Gastrocnemius medialis (tissue), 4 donors: ENCODE results near the gene LMTK3. TPM values are rescaled to one million over a fixed set of nuclear protein-coding genes. Genes with fewer than 3 reads are reported as not detected.

ENCODE experiments used
- ATAC-seq, 2 donors: fragments of 150-250 bp; one replicate each; pipeline ENCODE4 v1.9.1; 2016
- DNase-seq, 2 donors: peaks; one replicate each; pipeline ENCODE4 v3.0.0-alpha.2; 2019
- H3K27ac ChIP-seq, 4 donors: fragments of 200-600 bp; sonication (generic); 1 replicate in 1 of 4; 2 replicates in 3 of 4; pipeline ENCODE4 v1.5.1; 2016 to 2018; ENCODE audit warnings: mild to moderate bottlenecking in 2 of 4, moderate library complexity in 1 of 4
- H3K27me3 ChIP-seq, 3 donors: fragments of 200-600 bp; sonication (generic) in 2 of 3; 1 replicate in 1 of 3; 2 replicates in 2 of 3; pipeline versions ENCODE4 v1.5.1 to v1.6.0; 2016 to 2019; ENCODE audit warnings: mild to moderate bottlenecking in 1 of 3, moderate library complexity in 1 of 3
- H3K36me3 ChIP-seq, 2 donors: fragments of 200-600 bp; sonication (generic) in 1 of 2; one replicate each; pipeline ENCODE4 v1.5.1; 2017 to 2018
- H3K4me1 ChIP-seq, 2 donors: fragments of 200-600 bp; sonication (generic) in 1 of 2; one replicate each; pipeline ENCODE4 v1.5.1; 2016 to 2017; ENCODE audit warnings: mild to moderate bottlenecking in 2 of 2
- H3K4me3 ChIP-seq, 4 donors: fragments of 200-600 bp; sonication (generic) in 3 of 4; 1 replicate in 1 of 4; 2 replicates in 3 of 4; pipeline ENCODE4 v1.5.1; 2016 to 2019; ENCODE audit warnings: mild to moderate bottlenecking in 2 of 4
- H3K9me3 ChIP-seq, 3 donors: fragments of 200-600 bp; sonication (generic) in 2 of 3; 1 replicate in 1 of 3; 2 replicates in 2 of 3; pipeline ENCODE4 v1.5.1; 2016 to 2019
- POLR2A ChIP-seq, 2 donors: fragments of 450-650 bp; IDR thresholded peaks; one replicate each; pipeline ENCODE4 v1.6.1; 2017; ENCODE audit warnings: antibody characterized with exemption in 2 of 2, mild to moderate bottlenecking in 2 of 2, moderate library complexity in 2 of 2
- in situ Hi-C, 4 donors: fragments of 200-750 bp; cut with MboI; loops; one replicate each; pipeline versions ENCODE4 v1.15.0 to v1.8.0; 2017; ENCODE audit warnings: low sequenced_read_pairs in 4 of 4
- intact Hi-C: fragments of 100-400 bp; cut with DNase I; formaldehyde crosslinking; loops from one replicate; pipeline ENCODE4 v1.15.1; 2023; ENCODE audit warnings: low total_unique reads
- total RNA-seq, 4 donors: library from RNA; depleted of rRNA; stranded (reverse); fragments of >200 nt; gene quantifications; one replicate each; pipeline versions ENCODE4 v1.1.0 to v1.2.3, GENCODE V29; 2016
- TF ChIP-seq, protein P1 (sequence below), 5 experiments: fragments of 450-650 bp in 3 of 5; fragments of 200-600 bp in 2 of 5; sonication (generic) in 2 of 5; IDR thresholded peaks in 4 of 5; conservative IDR thresholded peaks in 1 of 5; 1 replicate in 4 of 5; 2 replicates in 1 of 5; pipeline ENCODE4 v1.5.1; 2016 to 2019; ENCODE audit warnings: antibody characterized with exemption in 5 of 5, mild to moderate bottlenecking in 3 of 5, moderate library complexity in 3 of 5

The LMTK3 gene
- total RNA-seq, 4 donors from 2014 or later = not detected

GRCh38 chr19:48469934-48470680 lies 41.5 kb downstream of the LMTK3 start:
- ATAC-seq = no peak
- Histone ChIP-seq H3K36me3 (peaks cover 0 to 49% of the 10 kb centered on the region in 2 donors), H3K4me3 (peak overlapping the region; percentile 76 to 99 (median 90)), H3K4me1 (peaks cover 14 to 18% of the 10 kb centered on the region in 2 donors), H3K27me3 (no peaks in the 10 kb centered on the region), H3K27ac (peak overlapping the region; percentile 89 to 95 (median 94)), H3K9me3 (no peaks in the 10 kb centered on the region)
- TF ChIP-seq POLR2A (IDR thresholded peaks at IDR 0.05) = no peak
- TF ChIP-seq, protein P1, sequence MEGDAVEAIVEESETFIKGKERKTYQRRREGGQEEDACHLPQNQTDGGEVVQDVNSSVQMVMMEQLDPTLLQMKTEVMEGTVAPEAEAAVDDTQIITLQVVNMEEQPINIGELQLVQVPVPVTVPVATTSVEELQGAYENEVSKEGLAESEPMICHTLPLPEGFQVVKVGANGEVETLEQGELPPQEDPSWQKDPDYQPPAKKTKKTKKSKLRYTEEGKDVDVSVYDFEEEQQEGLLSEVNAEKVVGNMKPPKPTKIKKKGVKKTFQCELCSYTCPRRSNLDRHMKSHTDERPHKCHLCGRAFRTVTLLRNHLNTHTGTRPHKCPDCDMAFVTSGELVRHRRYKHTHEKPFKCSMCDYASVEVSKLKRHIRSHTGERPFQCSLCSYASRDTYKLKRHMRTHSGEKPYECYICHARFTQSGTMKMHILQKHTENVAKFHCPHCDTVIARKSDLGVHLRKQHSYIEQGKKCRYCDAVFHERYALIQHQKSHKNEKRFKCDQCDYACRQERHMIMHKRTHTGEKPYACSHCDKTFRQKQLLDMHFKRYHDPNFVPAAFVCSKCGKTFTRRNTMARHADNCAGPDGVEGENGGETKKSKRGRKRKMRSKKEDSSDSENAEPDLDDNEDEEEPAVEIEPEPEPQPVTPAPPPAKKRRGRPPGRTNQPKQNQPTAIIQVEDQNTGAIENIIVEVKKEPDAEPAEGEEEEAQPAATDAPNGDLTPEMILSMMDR (IDR thresholded peaks at IDR 0.05 in 4 of 5, conservative IDR thresholded peaks at IDR 0.05 in 1 of 5) = no peak
- intact Hi-C loops = loop anchor here (1.0 to 10.0 kb wide), 5 partner anchors 23 to 1125 kb away; partner anchors contain the start of genes GRWD1, KDELR1, PRR12 and TMEM143
- in situ Hi-C loops = no loop called here
- no peak for DNase-seq

DNA sequence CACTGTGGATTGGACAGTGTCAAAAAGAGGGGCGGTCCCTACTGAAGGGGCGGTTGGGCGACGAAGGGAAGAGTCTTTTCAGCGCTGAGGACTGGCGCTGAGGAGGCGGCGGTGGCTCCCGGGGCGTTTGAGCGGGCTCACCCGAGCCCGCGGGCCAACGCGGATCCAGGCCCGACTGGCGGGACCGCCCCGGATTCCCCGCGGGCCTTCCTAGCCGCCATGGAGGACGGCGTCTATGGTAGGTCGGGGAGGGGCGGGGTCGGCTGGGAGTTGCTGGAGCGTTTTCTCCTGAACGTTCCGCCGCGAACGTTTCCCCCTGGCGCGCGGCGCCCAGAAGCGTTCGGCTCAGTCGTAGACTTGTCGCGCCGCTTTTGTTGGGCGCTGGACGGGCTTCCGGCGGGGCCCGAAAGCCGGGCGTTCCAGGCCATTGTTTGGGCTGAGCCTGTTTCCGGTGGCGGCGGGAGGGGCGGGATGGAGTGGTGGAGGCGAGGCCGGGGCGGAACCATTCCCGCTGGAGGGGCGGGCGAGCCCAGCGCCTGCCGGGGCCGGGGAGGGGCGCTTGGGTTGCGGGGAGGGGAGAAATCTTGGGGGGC lies 42.2 kb downstream of the LMTK3 start, which contains the start of gene CYTH2:
Gene CYTH2 (plus strand): TSS at position 81 of the 593 bp plus-strand sequence. CDS start 139 bp downstream, at position 220.
- peak; percentile 41 to 42 for ATAC-seq
- Histone ChIP-seq H3K27me3 (no peaks in the 10 kb centered on the region), H3K4me1 (peaks cover 14 to 18% of the 10 kb centered on the region in 2 donors), H3K4me3 (peak within 1 kb of the TSS; percentile 76 to 99 (median 90)), H3K27ac (peak within 1 kb of the TSS; percentile 89 to 95 (median 94)), H3K36me3 (peaks cover 0 to 42% of the 10 kb centered on the region in 2 donors), H3K9me3 (no peaks in the 10 kb centered on the region)
- intact Hi-C loops = loop anchor here (1.0 to 10.0 kb wide), 5 partner anchors 23 to 1125 kb away; partner anchors contain the start of genes GRWD1, KDELR1, PRR12 and TMEM143
- peak; percentile 85 to 90 for TF ChIP-seq POLR2A (IDR thresholded peaks at IDR 0.05)
- TF ChIP-seq, protein P1 (IDR thresholded peaks at IDR 0.05 in 4 of 5, conservative IDR thresholded peaks at IDR 0.05 in 1 of 5) = no peak
- peak; percentile 65 to 68 for DNase-seq
- in situ Hi-C loops = no loop called here

DNA sequence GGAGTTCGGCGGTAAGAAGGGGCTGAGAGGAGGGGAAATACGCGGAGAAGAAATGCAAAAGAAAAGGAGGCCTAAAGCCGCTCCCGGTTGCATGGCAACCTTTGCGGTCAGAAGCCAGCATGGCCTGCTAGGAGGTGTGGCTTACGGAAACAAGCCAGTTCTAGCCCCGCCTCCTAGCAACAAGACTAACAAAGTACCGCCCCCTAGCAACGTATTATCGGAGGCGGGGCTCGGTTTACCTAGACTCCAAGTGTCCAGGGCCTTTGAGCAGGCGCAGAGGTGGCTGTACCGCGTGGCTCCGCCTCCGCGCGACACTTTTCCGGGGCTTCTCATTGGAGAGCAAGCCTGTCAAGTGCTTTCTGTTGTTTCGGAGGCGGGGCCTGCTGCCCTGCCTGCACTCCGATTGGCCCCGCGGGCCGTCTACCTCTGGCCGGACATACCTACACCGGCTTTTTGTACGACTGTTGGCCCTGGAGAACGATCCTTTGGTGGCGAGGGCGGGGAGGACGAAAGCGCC lies 42.8 kb downstream of the LMTK3 start:
- Histone ChIP-seq H3K36me3 (peaks cover 0 to 36% of the 10 kb centered on the region in 2 donors), H3K9me3 (no peaks in the 10 kb centered on the region), H3K4me3 (peak overlapping the region; percentile 76 to 99 (median 90)), H3K27me3 (no peaks in the 10 kb centered on the region), H3K27ac (peak overlapping the region; percentile 89 to 95 (median 94)), H3K4me1 (peaks cover 14 to 18% of the 10 kb centered on the region in 2 donors)
- in situ Hi-C loops (no loop called here), intact Hi-C loops (loop anchor here (1.0 to 10.0 kb wide), 5 partner anchors 24 to 1126 kb away; partner anchors contain the start of genes GRWD1, KDELR1, PRR12 and TMEM143)
- ATAC-seq = peak; percentile 95
- TF ChIP-seq, protein P1 (IDR thresholded peaks at IDR 0.05 in 4 of 5, conservative IDR thresholded peaks at IDR 0.05 in 1 of 5) = no peak
- TF ChIP-seq POLR2A (IDR thresholded peaks at IDR 0.05) = no peak
- DNase-seq = peak; percentile 100

DNA sequence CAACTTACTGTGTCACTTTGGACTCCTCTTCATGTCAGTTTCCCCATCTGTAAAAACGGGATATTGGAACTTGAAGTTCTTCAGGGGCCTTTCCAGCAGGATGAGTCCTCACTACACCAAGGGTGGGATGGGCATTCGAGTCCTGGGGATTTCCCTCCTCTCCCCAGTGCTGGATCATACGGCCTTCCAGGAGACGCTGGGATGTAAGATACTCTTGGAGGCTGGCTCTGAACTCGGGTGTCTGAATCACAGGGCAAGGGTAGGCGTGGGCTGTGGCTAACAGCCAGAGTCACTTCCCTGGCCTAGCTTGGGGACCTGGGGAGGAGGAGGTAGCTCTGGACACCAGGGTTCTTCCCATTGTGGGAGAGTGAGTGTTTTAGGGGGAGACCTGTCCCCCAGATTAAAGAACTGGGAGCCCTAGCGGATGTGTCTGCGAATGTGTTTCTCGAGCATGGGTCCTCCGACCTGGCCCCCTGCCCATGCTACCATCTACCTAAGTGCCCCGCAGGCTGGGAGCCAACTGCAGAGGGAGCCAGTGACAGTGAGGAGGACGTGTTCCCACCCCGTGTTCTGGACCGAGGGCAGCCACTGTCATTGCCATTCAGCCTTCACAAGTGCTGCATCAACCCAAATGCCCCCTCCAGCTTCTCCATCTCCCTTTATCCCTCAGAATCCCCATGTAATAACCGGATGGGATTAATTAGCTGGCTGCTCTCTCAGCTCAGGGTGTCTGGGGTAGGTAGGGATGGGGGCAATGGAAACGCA lies 44.9 kb downstream of the LMTK3 start:
- Histone ChIP-seq H3K4me1 (peaks cover 14 to 18% of the 10 kb centered on the region in 2 donors), H3K36me3 (peaks cover 0 to 16% of the 10 kb centered on the region in 2 donors), H3K27me3 (no peaks in the 10 kb centered on the region), H3K27ac (no peak overlapping the region), H3K4me3 (no peak overlapping the region), H3K9me3 (no peaks in the 10 kb centered on the region)
- intact Hi-C loops = loop anchor here (10.0 kb wide), 1 partner anchor 1128 kb away; the partner anchor contains the start of gene PRR12
- ATAC-seq (no peak), DNase-seq (no peak)
- in situ Hi-C loops = no loop called here
- TF ChIP-seq POLR2A (IDR thresholded peaks at IDR 0.05) = no peak
- TF ChIP-seq, protein P1 (IDR thresholded peaks at IDR 0.05 in 4 of 5, conservative IDR thresholded peaks at IDR 0.05 in 1 of 5) = no peak
